Activated CD8-positive, alpha-beta memory T cell treated with anti-CD3 and anti-CD28 coated beads, Interleukin-2, amount 50 U/mL, for 24 hours (primary cell): ENCODE results near the gene THRB.

Source experiments
- DNase-seq: peaks from one replicate; pipeline ENCODE4 v3.0.0-alpha.2; 2020; ENCODE audit errors: extremely low read depth

THRB gene

GRCh38 chr3:24351779-24352469, 142.7 kb downstream of the THRB start:
- DNase-seq: no peak

- no peak for DNase-seq
Observed at GRCh38 chr3:24349367-24350019, 145.2 kb downstream of the THRB start.

GRCh38 chr3:24348348-24348747, 146.3 kb downstream of the THRB start:
- DNase-seq: no peak

GRCh38 chr3:24344784-24345439, 149.7 kb downstream of the THRB start:
- DNase-seq: no peak

- no peak for DNase-seq
Observed at GRCh38 chr3:24343084-24343783, 151.4 kb downstream of the THRB start.

GRCh38 chr3:24342275-24342674, 152.4 kb downstream of the THRB start:
- DNase-seq: no peak

- no peak for DNase-seq
Observed at GRCh38 chr3:24341668-24342067, 153.0 kb downstream of the THRB start.

- no peak for DNase-seq
Observed at GRCh38 chr3:24340966-24341365, 153.7 kb downstream of the THRB start.

- DNase-seq: no peak
Observed at GRCh38 chr3:24340161-24340560, 154.5 kb downstream of the THRB start.

GRCh38 chr3:24339266-24339825, 155.3 kb downstream of the THRB start:
- DNase-seq: no peak

GRCh38 chr3:24338409-24339130, 156.1 kb downstream of the THRB start:
- no peak for DNase-seq

- DNase-seq: no peak
Observed at GRCh38 chr3:24336101-24336500, 158.5 kb downstream of the THRB start.

- DNase-seq: no peak
Observed at GRCh38 chr3:24332092-24332491, 162.6 kb downstream of the THRB start.

GRCh38 chr3:24323272-24323671, 171.4 kb downstream of the THRB start:
- DNase-seq: no peak

GRCh38 chr3:24320601-24321000, 174.0 kb downstream of the THRB start:
- no peak for DNase-seq

GRCh38 chr3:24318677-24319287, 175.9 kb downstream of the THRB start:
- DNase-seq: no peak

GRCh38 chr3:24316887-24317383, 177.7 kb downstream of the THRB start:
- DNase-seq: no peak

GRCh38 chr3:24315971-24316370, 178.7 kb downstream of the THRB start:
- DNase-seq: no peak

- no peak for DNase-seq
Observed at GRCh38 chr3:24315356-24315755, 179.3 kb downstream of the THRB start.

GRCh38 chr3:24311881-24312280, 182.8 kb downstream of the THRB start:
- no peak for DNase-seq

GRCh38 chr3:24310887-24311286, 183.8 kb downstream of the THRB start:
- no peak for DNase-seq
